A549 (cell line): Measurements from ENCODE around the gene RAPGEFL1. TPM values are rescaled to one million over a fixed set of nuclear protein-coding genes. Genes with fewer than 3 reads are reported as not detected.
"Not testable (repeated sequence)": the region's sequence is repeated elsewhere in the genome, so short reads cannot be mapped to it uniquely, and the experiment has no call there.

Experiments
- ATAC-seq, 2 experiments: fragments of 200-7000 bp in 1 of 2; fragments of >200 bp in 1 of 2; cut with Nextera tagmentation in 1 of 2; cut with Tn5 transposase in 1 of 2; 3 replicates each; pipeline versions ENCODE4 v1.8.0 to v1.9.1; 2018 to 2020; ENCODE audit warnings: mild to moderate bottlenecking in 1 of 2, moderate library complexity in 1 of 2
- CTCF ChIA-PET: fragments of 300-600 bp; sonication (Branson Sonifier 250); formaldehyde crosslinking; extraction: SDS; loops from one replicate; lab custom pipeline; 2021; ENCODE audit warnings: antibody characterized with exemption, inconsistent platforms; lab: Yijun Ruan, JAX
- POLR2A ChIA-PET: fragments of 350-600 bp; formaldehyde crosslinking; extraction: SDS; loops from one replicate; lab custom pipeline; 2021; ENCODE audit warnings: antibody characterized with exemption, inconsistent platforms; lab: Yijun Ruan, JAX
- DNase-seq, 2 experiments: peaks; one replicate each; pipeline versions ENCODE4 v3.0.0 to v3.0.0-alpha.2; 2011 to 2016; ENCODE audit warnings: low read depth in 1 of 2, low spot score in 1 of 2
- FAIRE-seq: peaks from 2 replicates; lab custom pipeline; 2011; peaks lifted over from hg19 to GRCh38; lab: Jason Lieb, UNC
- H3K27ac ChIP-seq, 2 experiments: fragments of >200 bp; sonication (Bioruptor Twin); formaldehyde crosslinking; 3 replicates each; pipeline ENCODE4 v1.5.1; 2016 to 2017
- H3K4me1 ChIP-seq: fragments of >200 bp; sonication (Bioruptor Twin); formaldehyde crosslinking; 3 replicates; pipeline ENCODE4 v1.6.1; 2016
- H3K4me2 ChIP-seq: fragments of >200 bp; sonication (Bioruptor Twin); formaldehyde crosslinking; 3 replicates; pipeline ENCODE4 v1.6.1; 2016
- H3K4me3 ChIP-seq: fragments of >200 bp; sonication (Bioruptor Twin); formaldehyde crosslinking; 3 replicates; pipeline ENCODE4 v1.5.1; 2016
- H3K9me3 ChIP-seq: fragments of >200 bp; sonication (Bioruptor Twin); formaldehyde crosslinking; 3 replicates; pipeline ENCODE4 v1.6.1; 2016
- CBX2 ChIP-seq: fragments of 200-600 bp; sonication (generic); IDR thresholded peaks from 2 replicates; pipeline ENCODE4 v1.6.1; 2016; ENCODE audit warnings: low read depth, mild to moderate bottlenecking, borderline replicate concordance
- CHD2 ChIP-seq: fragments of 150-350 bp; IDR thresholded peaks from 2 replicates; pipeline ENCODE4 v1.6.1; 2014; ENCODE audit warnings: low read length; ENCODE audit not compliant: partially characterized antibody
- EP300 ChIP-seq, 2 experiments: fragments of >200 bp; sonication (Bioruptor Twin); formaldehyde crosslinking; IDR thresholded peaks; 2 replicates in 1 of 2; 3 replicates in 1 of 2; pipeline ENCODE4 v1.6.1; 2016 to 2017
- HOXB13 ChIP-seq: fragments of 250-450 bp; sonication (Bioruptor Pico); IDR thresholded peaks from 2 replicates; pipeline ENCODE4 v1.5.0; 2020; ENCODE audit warnings: low read depth, mild to moderate bottlenecking, moderate library complexity
- MAFK ChIP-seq: fragments of 450-650 bp; IDR thresholded peaks from 2 replicates; pipeline ENCODE4 v1.6.1; 2014; ENCODE audit not compliant: partially characterized antibody
- ZC3H11A ChIP-seq: fragments of 450-650 bp; IDR thresholded peaks from 2 replicates; pipeline ENCODE4 v1.6.1; 2014; ENCODE audit warnings: antibody characterized with exemption, mild to moderate bottlenecking
- WGBS: methylation state at CpG from one replicate; pipeline ENCODE4 v1.1.6; 2017; ENCODE audit errors: missing lambda C conversion rate; 5-methylcytosine and 5-hydroxymethylcytosine counted together
- polyA plus RNA-seq, 4 experiments: library from polyadenylated mRNA; depleted of rRNA in 3 of 4; stranded (reverse); fragments of >200 nt; fragmentation: RNase III in 1 of 4; extraction: RNeasy Plus Mini Kit Qiagen cat#74134 plus additional on column Dnase treatment in 1 of 4; gene quantifications; 2 replicates in 3 of 4; 3 replicates in 1 of 4; pipeline ENCODE4 v1.2.3, GENCODE V29; 2011 to 2017
- TF ChIP-seq, protein P1 (sequence below): fragments of 250-450 bp; sonication (Bioruptor Pico); IDR thresholded peaks from 2 replicates; pipeline ENCODE4 v1.5.0; 2020; ENCODE audit warnings: low read depth, mild to moderate bottlenecking, moderate library complexity
- TF ChIP-seq, protein P2 (sequence below): IDR thresholded peaks from 2 replicates; pipeline ENCODE4 v1.6.1; 2012
- TF ChIP-seq, protein P3 (sequence below): fragments of >200 bp; sonication (Bioruptor Twin); formaldehyde crosslinking; IDR thresholded peaks from 3 replicates; pipeline ENCODE4 v1.5.1; 2016

The RAPGEFL1 gene
- polyA plus RNA-seq, 2 of the 4 experiments (the other 2 are of a cell fraction): 4.1 to 4.8 TPM

DNA sequence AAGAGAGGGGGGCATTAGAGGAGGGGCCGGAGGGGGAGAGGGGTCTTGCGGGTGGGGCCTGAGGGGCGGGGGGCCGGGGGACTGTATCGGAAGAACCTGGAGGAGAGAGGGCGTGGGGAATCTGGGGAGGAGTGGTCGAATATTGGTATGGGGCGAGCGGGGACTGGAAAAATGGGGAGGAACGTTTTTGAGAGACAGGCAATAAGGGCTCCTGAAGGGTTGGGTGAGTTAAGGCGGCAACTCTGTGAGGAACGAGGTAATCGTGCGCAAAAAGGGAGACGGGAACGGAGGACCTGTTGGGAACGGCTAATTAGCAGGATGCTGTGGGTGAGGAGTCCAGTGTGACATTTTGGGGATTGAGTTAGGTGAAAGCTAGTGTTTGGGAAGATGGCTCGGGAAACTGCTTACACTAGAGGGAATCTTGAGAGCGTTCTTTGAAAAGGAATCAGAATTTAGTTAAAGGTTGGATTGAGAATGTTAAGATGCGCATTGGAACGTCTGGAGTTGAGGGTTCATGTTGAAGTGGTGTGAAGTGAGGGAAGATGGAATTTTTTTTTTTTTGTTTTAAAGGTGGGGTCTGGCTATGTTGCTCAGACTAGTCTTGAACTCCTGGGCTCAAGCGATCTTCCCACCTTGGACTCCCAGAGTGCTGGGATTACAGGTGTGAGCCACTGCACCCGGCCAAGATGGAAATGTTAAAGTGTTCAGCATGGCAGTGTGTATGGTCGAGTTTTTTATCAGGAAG, 42.5 kb downstream of the RAPGEFL1 start:
- peak overlapping the region; percentile 96 for H3K4me2 ChIP-seq
- TF ChIP-seq HOXB13 (no peak), ZC3H11A (no peak), CBX2 (no peak)
- TF ChIP-seq, protein P1, sequence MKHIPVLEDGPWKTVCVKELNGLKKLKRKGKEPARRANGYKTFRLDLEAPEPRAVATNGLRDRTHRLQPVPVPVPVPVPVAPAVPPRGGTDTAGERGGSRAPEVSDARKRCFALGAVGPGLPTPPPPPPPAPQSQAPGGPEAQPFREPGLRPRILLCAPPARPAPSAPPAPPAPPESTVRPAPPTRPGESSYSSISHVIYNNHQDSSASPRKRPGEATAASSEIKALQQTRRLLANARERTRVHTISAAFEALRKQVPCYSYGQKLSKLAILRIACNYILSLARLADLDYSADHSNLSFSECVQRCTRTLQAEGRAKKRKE (CRISPR knock-in tag): no peak
- TF ChIP-seq, protein P2, sequence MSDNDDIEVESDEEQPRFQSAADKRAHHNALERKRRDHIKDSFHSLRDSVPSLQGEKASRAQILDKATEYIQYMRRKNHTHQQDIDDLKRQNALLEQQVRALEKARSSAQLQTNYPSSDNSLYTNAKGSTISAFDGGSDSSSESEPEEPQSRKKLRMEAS: 0 out of 2 replicates have a peak, but pooled peaks have one; percentile 10
- peak overlapping the region; percentile 70 for H3K4me3 ChIP-seq
- 3% methylated on average over 20 of the region's 24 CpGs for WGBS
- peak overlapping the region; percentile 87 to 92 for H3K27ac ChIP-seq
- POLR2A ChIA-PET: interaction anchor here (0.6 to 2.3 kb wide), 12 partner anchors 9 to 1470 kb away, joined by 3 to 13 read pairs (median 6); partner anchors contain the start of genes CASC3, NR1D1 and PSMD3
- DNase-seq (peak; percentile 72 to 78), ATAC-seq (peak; percentile 60 to 80), FAIRE-seq (no peak)
- CTCF ChIA-PET: interaction anchor here (0.5 to 5.5 kb wide), 40 partner anchors 8 to 207 kb away, joined by 3 to 91 read pairs (median 5); partner anchors contain the start of gene CDC6
- H3K9me3 ChIP-seq: no peaks in the 10 kb centered on the region
- peaks cover 17% of the 10 kb centered on the region; the same call in 2 of the 3 replicates for H3K4me1 ChIP-seq

DNA sequence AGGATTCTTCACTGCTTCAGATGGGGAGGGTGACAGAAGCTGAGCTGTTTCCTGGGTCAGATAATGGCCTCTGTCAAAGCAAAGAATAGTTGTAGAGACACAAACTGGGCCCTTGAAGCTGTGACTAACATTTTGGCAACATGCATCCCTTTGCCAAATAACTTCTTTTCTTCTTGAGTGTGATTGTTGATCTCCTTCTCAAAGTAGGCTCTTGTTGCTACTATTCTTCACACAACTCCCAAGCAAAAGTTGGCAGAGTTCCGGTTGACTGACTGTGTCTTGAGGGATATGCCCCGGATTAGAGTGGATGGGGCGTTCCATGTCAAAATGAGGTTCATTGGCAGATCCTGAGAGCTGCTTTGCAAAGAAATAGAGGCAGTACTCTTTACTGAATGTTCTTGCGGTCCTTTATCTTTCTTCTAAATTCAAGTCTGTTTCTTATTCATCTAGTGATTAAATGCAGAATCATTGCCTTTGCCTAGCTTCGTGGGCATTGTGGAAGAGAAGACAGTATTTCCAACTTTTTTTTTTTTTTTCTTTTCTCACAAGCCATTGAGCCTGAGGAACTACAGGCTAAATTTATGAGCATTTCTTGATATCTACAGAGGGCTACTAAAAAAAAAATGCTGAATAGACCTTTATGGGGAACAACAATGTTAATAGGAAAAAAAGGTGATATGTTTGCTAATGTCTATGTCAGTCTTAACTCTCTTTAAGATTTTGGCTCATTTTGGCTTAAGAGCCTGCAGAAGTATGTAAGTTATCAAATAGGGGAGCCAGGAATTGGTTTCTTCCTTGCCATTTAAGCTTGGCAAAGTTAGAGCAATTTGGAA, 47.7 kb downstream of the RAPGEFL1 start:
- POLR2A ChIA-PET: no interaction called here
- FAIRE-seq (peak; percentile 43), ATAC-seq (no peak)
- peak; percentile 70 for TF ChIP-seq MAFK
- no peak for TF ChIP-seq CHD2
- TF ChIP-seq, all 56 proteins: peak for 1
- no peak overlapping the region for H3K4me2 ChIP-seq
- no peak for DNase-seq
- peaks cover 12% of the 10 kb centered on the region; the same call in 2 of the 3 replicates for H3K4me1 ChIP-seq
- H3K9me3 ChIP-seq: no peaks in the 10 kb centered on the region
- WGBS: 92% methylated on average over 5 of the region's 5 CpGs
- no peak overlapping the region for H3K4me3 ChIP-seq
- CTCF ChIA-PET: interaction anchor here (0.7 to 1.7 kb wide), 7 partner anchors 10 to 198 kb away, joined by 3 to 5 read pairs (median 3); partner anchors contain the start of gene CASC3
- no peak overlapping the region for H3K27ac ChIP-seq

DNA sequence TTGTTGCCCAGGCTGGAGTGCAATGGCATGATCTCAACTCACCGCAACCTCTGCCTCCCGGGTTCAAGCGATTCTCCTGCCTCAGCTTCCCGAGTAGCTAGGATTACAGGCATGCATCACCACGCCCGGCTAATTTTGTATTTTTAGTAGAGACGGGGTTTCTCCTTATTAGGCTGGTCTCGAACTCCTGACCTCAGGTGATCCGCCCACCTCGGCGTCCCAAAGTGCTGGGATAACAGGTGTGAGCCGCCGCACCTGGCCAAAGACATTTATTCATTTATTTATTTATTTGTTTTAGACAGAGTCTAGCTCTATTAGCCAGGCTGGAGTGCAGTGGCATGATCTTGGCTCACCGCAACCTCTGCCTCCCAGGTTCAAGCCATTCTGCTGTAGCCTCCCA, 51.9 kb downstream of the RAPGEFL1 start:
- WGBS: 95% methylated on average over 14 of the region's 14 CpGs
- not testable (repeated sequence) for H3K4me1 ChIP-seq, H3K9me3 ChIP-seq, DNase-seq, ATAC-seq, H3K27ac ChIP-seq, H3K4me3 ChIP-seq, H3K4me2 ChIP-seq, FAIRE-seq
- POLR2A ChIA-PET: interaction anchor here (0.7 kb wide), 1 partner anchor 38 kb away, joined by 4 read pairs; no protein-coding TSS in a partner anchor
- CTCF ChIA-PET: interaction anchor here (2.1 to 3.9 kb wide), 4 partner anchors 10 to 62 kb away, joined by 5 to 35 read pairs (median 12); partner anchors contain the start of gene WIPF2

DNA sequence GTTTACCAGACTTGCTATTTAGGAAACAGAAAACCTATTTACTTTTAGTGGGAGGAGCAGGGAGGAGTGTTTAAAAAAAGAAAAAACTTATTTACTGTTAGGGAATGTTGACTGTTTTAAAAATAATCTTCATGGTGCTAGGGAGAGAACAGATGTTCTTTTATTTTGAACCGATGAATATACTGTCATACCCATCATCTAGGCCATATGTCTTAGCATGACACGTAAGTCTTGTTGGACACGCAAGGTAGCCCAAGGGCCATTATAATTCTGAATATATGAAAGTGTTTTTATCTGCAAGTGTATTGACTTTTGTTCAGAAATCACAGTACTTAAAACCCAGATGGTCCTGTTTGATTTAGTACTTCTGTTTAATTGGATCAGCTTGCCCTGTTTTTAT, 53.4 kb downstream of the RAPGEFL1 start:
- Histone ChIP-seq H3K4me2 (no peak overlapping the region), H3K4me1 (no peaks in the 10 kb centered on the region), H3K27ac (no peak overlapping the region), H3K4me3 (no peak overlapping the region), H3K9me3 (no peaks in the 10 kb centered on the region)
- 88% methylated on average over 3 of the region's 3 CpGs for WGBS
- FAIRE-seq (no peak), DNase-seq (no peak), ATAC-seq (no peak)
- ChIA-PET CTCF (interaction anchor here (1.4 to 3.9 kb wide), 5 partner anchors 12 to 60 kb away, joined by 5 to 35 read pairs (median 12); partner anchors contain the start of gene WIPF2), POLR2A (no interaction called here)
- TF ChIP-seq, protein P3, sequence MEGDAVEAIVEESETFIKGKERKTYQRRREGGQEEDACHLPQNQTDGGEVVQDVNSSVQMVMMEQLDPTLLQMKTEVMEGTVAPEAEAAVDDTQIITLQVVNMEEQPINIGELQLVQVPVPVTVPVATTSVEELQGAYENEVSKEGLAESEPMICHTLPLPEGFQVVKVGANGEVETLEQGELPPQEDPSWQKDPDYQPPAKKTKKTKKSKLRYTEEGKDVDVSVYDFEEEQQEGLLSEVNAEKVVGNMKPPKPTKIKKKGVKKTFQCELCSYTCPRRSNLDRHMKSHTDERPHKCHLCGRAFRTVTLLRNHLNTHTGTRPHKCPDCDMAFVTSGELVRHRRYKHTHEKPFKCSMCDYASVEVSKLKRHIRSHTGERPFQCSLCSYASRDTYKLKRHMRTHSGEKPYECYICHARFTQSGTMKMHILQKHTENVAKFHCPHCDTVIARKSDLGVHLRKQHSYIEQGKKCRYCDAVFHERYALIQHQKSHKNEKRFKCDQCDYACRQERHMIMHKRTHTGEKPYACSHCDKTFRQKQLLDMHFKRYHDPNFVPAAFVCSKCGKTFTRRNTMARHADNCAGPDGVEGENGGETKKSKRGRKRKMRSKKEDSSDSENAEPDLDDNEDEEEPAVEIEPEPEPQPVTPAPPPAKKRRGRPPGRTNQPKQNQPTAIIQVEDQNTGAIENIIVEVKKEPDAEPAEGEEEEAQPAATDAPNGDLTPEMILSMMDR: no peak
- no peak for TF ChIP-seq EP300 (IDR thresholded peaks at IDR 0.05)

DNA sequence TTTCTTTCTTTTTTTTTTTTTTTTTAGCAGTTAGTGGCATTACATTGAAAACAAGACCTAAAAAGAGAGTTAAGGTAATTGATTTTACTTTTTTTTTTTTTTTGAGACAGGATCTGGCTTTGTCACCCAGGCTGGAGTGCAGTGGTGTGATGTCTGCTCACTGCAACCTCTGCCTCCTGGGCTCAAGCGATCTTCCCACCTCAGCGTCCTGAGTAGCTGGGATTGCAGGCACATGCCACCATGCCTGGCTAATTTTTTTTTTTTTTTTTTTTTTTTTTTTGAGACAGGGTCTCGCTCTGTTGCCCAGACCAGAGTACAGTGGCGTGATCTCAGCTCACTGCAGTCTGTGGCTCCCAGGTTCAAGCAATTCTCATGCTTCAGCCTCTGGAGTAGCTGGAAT, 54.7 kb downstream of the RAPGEFL1 start:
- ATAC-seq, POLR2A ChIA-PET, H3K27ac ChIP-seq, H3K4me3 ChIP-seq, H3K4me1 ChIP-seq, H3K4me2 ChIP-seq, DNase-seq, H3K9me3 ChIP-seq, FAIRE-seq: not testable (repeated sequence)
- CTCF ChIA-PET: interaction anchor here (0.9 to 3.9 kb wide), 8 partner anchors 10 to 123 kb away, joined by 3 to 35 read pairs (median 4); partner anchors contain the start of gene WIPF2
- WGBS: 95% methylated on average over 4 of the region's 4 CpGs
